GM12865 (cell line): ENCODE data around the gene SERPIND1.

Experiments used
- DNase-seq: peaks from one replicate; pipeline ENCODE4 v3.0.0; 2010; ENCODE audit warnings: low read depth
- H3K4me3 ChIP-seq: 2 replicates; pipeline ENCODE4 v1.5.1; 2011; ENCODE audit warnings: mild to moderate bottlenecking, low read depth, low read length, control low read depth
- TF ChIP-seq, protein P1 (sequence below): IDR thresholded peaks from 2 replicates; pipeline ENCODE4 v1.5.1; 2011; ENCODE audit warnings: low read length, control low read depth, low read depth, inconsistent platforms; ENCODE audit not compliant: insufficient read depth; ENCODE audit errors: missing control alignments

The SERPIND1 gene, protein sequence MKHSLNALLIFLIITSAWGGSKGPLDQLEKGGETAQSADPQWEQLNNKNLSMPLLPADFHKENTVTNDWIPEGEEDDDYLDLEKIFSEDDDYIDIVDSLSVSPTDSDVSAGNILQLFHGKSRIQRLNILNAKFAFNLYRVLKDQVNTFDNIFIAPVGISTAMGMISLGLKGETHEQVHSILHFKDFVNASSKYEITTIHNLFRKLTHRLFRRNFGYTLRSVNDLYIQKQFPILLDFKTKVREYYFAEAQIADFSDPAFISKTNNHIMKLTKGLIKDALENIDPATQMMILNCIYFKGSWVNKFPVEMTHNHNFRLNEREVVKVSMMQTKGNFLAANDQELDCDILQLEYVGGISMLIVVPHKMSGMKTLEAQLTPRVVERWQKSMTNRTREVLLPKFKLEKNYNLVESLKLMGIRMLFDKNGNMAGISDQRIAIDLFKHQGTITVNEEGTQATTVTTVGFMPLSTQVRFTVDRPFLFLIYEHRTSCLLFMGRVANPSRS

DNA sequence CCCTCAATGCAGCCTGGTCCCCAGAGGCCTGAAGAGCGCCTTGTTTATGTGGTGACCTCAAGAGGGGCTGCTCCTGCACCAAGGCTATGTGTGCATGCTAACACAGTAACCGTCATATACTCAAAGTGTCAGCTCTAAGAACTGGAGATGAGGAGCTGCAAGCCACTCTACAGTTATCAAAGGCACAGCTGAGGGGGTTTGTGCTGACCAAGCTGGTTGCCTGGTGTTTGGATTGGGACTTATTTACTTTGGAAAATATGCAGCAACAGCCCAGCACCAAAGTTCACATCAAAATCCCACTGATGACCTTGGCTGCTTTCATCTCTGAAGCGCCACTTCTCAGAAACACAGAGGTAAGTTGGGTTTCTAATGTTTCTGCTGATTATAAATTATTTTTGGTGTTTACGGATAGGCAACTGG lies at the start of gene SERPIND1:
Gene SERPIND1, plus strand, starts transcription at position 321 of the 420 bp plus-strand sequence. CDS start 5,200 bp downstream, outside the sequence.
- TF ChIP-seq, protein P1, sequence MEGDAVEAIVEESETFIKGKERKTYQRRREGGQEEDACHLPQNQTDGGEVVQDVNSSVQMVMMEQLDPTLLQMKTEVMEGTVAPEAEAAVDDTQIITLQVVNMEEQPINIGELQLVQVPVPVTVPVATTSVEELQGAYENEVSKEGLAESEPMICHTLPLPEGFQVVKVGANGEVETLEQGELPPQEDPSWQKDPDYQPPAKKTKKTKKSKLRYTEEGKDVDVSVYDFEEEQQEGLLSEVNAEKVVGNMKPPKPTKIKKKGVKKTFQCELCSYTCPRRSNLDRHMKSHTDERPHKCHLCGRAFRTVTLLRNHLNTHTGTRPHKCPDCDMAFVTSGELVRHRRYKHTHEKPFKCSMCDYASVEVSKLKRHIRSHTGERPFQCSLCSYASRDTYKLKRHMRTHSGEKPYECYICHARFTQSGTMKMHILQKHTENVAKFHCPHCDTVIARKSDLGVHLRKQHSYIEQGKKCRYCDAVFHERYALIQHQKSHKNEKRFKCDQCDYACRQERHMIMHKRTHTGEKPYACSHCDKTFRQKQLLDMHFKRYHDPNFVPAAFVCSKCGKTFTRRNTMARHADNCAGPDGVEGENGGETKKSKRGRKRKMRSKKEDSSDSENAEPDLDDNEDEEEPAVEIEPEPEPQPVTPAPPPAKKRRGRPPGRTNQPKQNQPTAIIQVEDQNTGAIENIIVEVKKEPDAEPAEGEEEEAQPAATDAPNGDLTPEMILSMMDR: no peak
- no peak for DNase-seq
- no peak within 1 kb of the TSS for H3K4me3 ChIP-seq

DNA sequence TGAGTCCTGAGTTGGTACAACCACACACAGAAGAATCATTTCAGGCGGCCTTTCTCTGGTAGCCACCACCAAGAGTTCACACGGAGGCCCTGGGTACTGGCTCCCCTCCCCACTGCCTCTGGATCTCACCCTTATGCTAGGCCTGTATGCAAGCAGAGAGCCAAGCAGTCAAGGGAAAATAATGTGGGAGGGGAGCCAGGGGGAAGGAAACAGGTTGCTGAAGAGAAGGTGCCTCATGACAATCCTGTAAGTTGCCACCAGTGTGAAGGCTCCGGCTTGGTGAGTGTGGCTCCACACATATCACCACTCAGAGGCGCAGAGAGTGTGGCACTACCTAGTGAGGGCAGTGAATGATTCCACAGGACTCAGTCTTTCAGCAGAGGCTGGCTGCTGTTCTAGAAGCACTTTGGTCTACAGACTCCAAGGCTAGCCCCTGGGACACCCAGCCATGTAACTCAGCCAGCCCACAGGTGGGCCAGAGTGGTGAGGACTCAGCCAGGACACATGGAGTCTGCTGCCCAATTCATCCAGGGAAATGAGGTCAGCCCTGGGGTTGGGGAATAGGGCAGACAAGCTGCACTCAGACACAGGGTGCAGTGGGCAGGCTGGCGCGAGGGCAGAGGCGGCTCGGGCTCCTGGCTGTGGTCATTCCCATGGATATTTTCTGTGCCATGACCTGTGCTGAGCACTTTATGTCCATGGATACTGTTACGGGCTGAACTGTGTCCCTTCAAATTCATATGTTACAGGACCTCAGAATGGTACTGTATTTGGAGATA lies 49.0 kb upstream of the SERPIND1 start:
- DNase-seq: no peak
- H3K4me3 ChIP-seq: no peak overlapping the region
- TF ChIP-seq, protein P1: no peak

DNA sequence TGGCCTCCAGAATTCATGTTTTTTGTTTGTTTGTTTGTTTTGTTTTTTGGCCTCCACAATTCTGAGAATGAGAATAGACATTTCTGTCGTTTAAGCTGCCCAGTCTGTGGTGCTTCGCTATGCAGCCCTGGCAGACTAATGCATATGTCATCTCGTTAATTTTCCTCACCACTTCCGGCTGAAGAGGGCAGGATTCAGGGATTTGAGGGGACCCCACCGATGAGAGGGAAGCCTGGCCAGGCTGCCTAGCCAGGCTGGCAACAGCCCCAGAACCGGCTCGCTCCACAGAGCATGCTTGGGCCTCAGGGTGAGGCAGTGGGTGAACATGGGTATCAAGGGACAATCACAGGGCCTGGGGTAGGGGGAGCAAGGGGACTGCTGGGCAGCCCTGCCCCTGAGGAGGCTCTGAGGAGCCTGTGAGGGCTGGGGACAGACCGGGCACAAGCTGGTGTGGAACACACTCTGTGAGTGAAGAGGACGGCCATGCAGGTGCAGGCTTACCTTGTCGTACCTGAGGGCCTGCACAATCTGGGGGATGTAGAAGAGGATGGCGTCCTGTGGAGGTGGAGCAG lies 47.8 kb upstream of the SERPIND1 start:
- TF ChIP-seq, protein P1: no peak
- no peak for DNase-seq
- H3K4me3 ChIP-seq: no peak overlapping the region

DNA sequence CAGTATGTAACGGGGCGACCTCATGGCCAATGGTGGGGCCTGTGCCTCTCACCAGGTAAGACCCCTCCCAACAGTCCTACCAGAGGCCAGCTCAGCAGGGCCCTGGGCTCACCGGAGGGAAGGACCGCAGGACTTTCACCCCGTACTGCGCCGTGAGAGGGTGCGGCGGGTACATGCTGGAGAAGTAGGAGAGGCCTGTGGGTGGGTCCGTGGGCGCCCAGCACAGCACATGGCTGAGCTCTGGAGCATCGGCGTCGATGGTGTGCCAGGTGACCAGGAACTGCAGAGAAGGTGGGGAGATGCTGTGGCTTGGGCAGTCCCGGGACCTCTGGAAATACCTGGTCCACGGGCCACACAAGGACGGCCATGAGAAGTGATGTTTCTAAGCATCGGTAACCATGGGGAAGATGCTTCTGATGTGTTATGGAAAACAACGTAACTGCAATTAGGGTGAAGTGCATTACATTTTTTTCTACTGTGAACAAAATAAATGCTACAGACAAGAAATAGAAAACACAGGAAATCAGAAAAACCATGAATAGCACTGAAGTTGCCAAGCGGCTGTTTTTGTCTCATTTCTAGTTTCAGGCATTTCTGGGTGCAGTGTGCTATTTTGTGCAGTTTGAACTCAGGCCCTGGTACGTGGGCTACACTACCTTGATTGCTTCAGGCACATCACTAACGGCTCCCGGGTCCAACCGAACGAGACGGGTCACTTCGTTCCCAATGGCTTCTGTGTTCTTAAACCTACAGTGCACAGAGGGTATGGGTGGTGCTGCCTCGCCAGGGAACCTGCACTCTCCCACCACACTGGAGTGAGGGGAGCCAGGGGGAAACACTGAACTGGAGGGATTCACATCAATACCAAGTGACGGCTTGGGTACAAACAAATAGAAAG lies 46.5 kb upstream of the SERPIND1 start:
- H3K4me3 ChIP-seq: no peak overlapping the region
- DNase-seq: no peak
- TF ChIP-seq, protein P1: no peak

DNA sequence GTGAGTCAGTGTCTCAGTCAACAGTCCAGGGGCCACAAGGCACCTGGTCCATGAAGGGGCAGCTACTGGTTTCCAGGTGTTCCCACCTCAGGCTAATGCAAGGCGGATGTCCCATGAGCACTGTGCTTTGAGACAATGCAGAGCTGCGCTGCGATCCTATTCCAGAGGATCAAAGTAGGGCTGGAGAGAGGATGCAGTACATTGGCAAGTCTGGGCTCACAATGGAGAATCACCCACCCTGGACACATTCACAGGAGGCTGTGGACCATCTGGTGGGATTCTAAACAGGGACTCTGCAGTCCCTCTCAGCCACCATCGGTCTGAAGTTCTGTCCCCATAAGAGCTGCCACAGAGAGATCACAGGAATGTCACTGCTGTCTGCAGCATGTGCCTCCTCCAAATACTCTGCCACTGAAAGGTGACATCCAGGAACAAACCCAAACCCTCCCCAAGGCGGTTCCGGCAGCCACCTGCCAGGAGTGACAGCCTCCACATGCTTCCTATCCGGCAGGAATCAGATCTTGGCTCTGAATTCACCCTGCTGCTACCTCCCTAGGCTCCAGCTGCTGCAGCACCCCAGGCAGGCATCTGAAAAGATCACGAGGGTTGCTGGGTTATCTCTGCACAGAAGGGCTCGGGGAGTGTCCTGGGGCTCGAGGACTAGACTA lies 45.3 kb upstream of the SERPIND1 start:
- no peak for DNase-seq
- TF ChIP-seq, protein P1: no peak
- H3K4me3 ChIP-seq: no peak overlapping the region
